Bronchial epithelial cell (primary cell): ENCODE data around the gene HIVEP3. TPM values are rescaled to one million over a fixed set of nuclear protein-coding genes. Genes with fewer than 3 reads are reported as not detected.

Experiments
- DNase-seq: peaks from one replicate; pipeline ENCODE4 v3.0.0-alpha.2; 2010; ENCODE audit warnings: low read depth
- FAIRE-seq: peaks from 2 replicates; lab custom pipeline; 2011; peaks lifted over from hg19 to GRCh38; lab: Jason Lieb, UNC
- H3K27me3 ChIP-seq: 2 replicates; pipeline ENCODE4 v1.5.1; 2011; ENCODE audit warnings: low read length; ENCODE audit not compliant: control insufficient read depth, insufficient read depth
- H3K36me3 ChIP-seq: 2 replicates; pipeline ENCODE4 v1.5.1; 2011; ENCODE audit warnings: low read length; ENCODE audit not compliant: control insufficient read depth, insufficient read depth
- H3K4me3 ChIP-seq: 2 replicates; pipeline ENCODE4 v1.5.1; 2011; ENCODE audit warnings: mild to moderate bottlenecking, low read depth, low read length, control low read depth
- total RNA-seq: library from RNA; depleted of rRNA; stranded (reverse); fragments of >200 nt; gene quantifications from 2 replicates; pipeline ENCODE4 v1.2.1, GENCODE V29; 2014
- TF ChIP-seq, protein P1 (sequence below): IDR thresholded peaks from 2 replicates; pipeline ENCODE4 v1.5.1; 2011; ENCODE audit warnings: mild to moderate bottlenecking, moderate library complexity, low read length, control low read depth, inconsistent platforms; ENCODE audit not compliant: insufficient read depth, severe bottlenecking

The HIVEP3 gene
- total RNA-seq, 1 donor from 2014 or later, result under 0.01 TPM

DNA sequence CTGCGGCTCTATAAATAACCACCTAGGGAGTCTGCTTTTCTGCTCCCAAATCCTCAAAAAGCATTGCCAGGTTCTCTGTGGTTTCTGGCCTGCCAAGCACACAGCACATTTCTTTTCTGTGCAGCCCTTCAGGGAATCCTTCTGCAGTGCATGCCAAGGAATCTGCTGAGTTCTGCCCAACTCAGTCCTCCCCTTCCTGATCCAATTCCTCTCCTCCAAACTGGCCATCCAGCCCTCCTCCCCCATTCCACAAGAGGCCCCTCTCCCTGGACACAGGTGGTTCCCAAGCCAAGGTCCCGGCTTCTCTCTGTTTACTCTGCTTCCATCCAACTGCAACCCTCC is 61.8 kb downstream of the HIVEP3 start:
- DNase-seq (no peak), FAIRE-seq (no peak)
- TF ChIP-seq, protein P1, sequence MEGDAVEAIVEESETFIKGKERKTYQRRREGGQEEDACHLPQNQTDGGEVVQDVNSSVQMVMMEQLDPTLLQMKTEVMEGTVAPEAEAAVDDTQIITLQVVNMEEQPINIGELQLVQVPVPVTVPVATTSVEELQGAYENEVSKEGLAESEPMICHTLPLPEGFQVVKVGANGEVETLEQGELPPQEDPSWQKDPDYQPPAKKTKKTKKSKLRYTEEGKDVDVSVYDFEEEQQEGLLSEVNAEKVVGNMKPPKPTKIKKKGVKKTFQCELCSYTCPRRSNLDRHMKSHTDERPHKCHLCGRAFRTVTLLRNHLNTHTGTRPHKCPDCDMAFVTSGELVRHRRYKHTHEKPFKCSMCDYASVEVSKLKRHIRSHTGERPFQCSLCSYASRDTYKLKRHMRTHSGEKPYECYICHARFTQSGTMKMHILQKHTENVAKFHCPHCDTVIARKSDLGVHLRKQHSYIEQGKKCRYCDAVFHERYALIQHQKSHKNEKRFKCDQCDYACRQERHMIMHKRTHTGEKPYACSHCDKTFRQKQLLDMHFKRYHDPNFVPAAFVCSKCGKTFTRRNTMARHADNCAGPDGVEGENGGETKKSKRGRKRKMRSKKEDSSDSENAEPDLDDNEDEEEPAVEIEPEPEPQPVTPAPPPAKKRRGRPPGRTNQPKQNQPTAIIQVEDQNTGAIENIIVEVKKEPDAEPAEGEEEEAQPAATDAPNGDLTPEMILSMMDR, result no peak
- Histone ChIP-seq H3K27me3 (no peaks in the 10 kb centered on the region), H3K4me3 (no peak overlapping the region), H3K36me3 (no peaks in the 10 kb centered on the region)

DNA sequence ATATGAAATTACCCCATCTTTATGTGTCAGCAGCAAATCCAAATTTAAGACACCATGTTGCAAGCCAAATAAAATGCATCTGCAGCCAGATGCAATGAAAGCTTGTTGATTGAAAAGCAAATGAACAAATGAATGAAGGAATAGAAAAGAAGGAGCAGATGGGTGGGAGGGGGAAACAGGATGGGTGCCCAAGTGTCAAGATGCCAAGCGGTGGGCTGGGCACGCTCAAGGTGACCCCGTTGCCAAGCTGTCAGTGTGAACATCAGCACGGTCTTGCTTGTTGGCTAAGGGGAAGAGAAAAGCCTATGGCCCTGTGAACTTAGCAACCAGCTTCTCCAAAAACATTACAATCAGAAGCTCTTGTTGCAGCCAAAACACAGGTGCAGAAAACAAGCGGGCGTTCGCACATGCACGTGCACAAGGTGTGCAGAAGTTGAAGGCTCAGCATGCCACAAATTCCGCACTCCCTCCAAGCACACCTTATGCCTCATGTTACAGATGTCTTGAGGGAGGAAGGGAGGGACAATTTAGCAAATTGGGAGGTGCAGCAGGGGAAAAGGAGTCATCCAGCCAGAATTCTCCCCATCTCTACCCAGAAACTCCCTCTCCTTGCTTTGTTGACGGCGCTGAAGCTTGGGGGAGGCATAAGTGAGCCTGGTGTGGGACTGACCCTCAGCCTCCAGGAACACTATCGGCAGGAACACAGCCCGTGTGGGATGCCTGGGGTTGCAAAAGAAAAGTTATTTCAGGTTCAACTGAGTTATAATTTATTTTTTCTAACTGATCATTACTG is 62.4 kb downstream of the HIVEP3 start:
- Histone ChIP-seq H3K4me3 (no peak overlapping the region), H3K27me3 (no peaks in the 10 kb centered on the region), H3K36me3 (no peaks in the 10 kb centered on the region)
- TF ChIP-seq, protein P1, result no peak
- FAIRE-seq, result no peak
- DNase-seq, result no peak

DNA sequence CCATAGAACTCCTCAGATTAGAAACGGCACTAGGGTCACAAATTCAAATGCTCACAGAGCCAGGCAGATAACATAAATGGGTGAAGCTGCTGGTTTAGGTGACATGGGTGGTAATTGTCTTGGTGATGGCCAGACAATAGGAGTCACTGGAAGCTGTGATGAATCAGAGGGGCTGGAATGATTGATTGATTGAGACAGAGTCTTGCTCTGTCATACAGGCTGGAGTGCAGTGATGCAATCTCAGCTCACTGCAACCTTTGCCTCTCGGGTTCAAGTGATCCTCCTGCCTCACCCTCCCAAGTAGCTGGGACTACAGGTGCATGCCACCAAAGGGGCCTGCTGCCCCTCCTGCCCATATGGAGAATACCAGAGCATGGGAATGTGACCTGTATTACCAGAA is 63.0 kb downstream of the HIVEP3 start:
- TF ChIP-seq, protein P1, result no peak
- FAIRE-seq, result no peak

DNA sequence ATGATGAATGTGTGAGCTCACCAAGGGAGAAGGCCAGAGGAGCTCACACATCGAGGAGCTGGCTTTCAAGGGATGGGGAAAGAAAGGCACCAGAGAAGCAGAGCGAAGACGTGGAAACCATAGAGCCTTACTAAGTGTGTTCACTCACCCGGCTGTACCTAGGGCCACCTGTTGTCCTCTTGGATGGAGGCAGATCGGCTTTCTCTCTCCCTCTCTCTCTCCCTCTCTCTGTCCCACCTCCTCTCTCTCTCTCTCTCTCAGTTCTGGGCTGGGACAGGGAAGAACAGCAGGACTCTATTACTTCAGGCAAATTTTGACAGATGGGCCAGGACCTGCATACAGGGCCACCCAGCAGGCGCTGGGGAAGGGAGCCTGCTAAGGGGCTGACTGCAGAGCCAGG is 64.8 kb downstream of the HIVEP3 start:
- FAIRE-seq, result peak; percentile 50
- no peaks in the 10 kb centered on the region for H3K36me3 ChIP-seq
- TF ChIP-seq, protein P1, result no peak

More for the DNA sequence above, 63.0 kb downstream of the HIVEP3 start:
- no peak overlapping the region for H3K4me3 ChIP-seq
- no peaks in the 10 kb centered on the region for H3K36me3 ChIP-seq
- DNase-seq, result peak; percentile 64
- no peaks in the 10 kb centered on the region for H3K27me3 ChIP-seq

DNA sequence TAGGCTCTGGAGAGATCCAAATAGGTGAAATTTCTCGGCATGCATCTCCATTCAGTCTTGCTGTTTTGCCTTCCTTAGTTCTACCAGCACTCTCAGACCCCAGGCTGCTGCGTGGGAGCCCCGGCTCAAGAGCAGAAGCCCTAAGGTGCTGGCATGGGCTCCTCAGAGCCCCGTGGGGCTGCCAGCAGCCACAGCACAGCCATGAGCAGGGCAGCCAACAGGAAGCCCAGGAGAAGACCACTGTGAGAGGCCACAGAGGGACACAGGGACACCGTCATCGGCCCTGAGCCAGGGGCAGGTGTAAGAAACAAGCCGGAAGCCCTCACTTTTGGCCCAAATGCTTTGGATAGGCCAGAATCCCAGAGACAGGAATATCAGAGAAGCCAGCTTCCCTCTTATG is 66.6 kb downstream of the HIVEP3 start:
- Histone ChIP-seq H3K27me3 (no peaks in the 10 kb centered on the region), H3K36me3 (no peaks in the 10 kb centered on the region), H3K4me3 (no peak overlapping the region)
- no peak for DNase-seq
- TF ChIP-seq, protein P1, result no peak
- FAIRE-seq, result no peak

More for the DNA sequence above, 64.8 kb downstream of the HIVEP3 start:
- Histone ChIP-seq H3K27me3 (no peaks in the 10 kb centered on the region), H3K4me3 (no peak overlapping the region)
- no peak for DNase-seq

DNA sequence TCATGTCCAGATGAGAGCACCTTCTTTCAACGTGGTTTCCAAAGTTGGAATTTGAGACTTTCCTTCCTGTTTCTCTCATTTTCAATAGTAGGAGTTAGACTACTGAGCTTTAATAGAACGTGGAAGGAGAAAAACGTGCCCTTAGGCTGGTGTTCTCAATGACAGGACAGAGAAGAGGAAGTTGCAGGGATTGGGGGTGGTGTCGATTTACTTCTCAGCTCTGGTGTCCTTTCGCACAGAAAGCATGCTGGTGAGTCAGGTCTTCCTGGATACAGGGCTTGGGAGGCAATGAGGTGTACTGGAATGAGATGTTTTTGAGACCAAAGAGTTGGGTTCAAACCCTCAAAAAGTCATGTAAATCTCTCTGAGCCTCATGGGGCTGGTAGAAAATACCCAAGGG is 67.1 kb downstream of the HIVEP3 start:
- Histone ChIP-seq H3K4me3 (no peak overlapping the region), H3K27me3 (no peaks in the 10 kb centered on the region), H3K36me3 (no peaks in the 10 kb centered on the region)
- FAIRE-seq (peak; percentile 50), DNase-seq (peak; percentile 95)
- TF ChIP-seq, protein P1, result no peak
